Measurements from ENCODE around the gene PAPPA. TPM values are rescaled to one million over a fixed set of nuclear protein-coding genes. Genes with fewer than 3 reads are reported as not detected.

The PAPPA gene
- total RNA-seq, 1 donor: 56.5 TPM

DNA sequence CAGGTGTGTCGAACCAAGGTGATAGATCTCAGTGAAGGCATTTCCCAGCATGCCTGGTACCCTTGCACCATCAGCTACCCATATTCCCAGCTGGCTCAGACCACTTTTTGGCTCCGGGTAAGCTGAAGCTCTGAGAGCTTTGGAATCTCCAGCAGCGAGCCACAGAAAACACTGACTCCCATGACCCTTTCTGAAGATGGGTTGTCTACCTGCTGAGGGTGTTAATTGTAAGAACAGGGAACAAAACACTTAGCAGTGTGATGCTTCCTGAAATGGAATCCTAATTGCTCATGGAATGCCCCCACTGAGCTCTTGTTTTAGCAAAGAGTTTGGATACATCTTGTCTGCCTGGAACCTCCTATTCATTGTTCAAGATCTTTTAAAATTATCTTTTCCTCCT, 177.7 kb downstream of the PAPPA start:
- TF ChIP-seq, protein P1, sequence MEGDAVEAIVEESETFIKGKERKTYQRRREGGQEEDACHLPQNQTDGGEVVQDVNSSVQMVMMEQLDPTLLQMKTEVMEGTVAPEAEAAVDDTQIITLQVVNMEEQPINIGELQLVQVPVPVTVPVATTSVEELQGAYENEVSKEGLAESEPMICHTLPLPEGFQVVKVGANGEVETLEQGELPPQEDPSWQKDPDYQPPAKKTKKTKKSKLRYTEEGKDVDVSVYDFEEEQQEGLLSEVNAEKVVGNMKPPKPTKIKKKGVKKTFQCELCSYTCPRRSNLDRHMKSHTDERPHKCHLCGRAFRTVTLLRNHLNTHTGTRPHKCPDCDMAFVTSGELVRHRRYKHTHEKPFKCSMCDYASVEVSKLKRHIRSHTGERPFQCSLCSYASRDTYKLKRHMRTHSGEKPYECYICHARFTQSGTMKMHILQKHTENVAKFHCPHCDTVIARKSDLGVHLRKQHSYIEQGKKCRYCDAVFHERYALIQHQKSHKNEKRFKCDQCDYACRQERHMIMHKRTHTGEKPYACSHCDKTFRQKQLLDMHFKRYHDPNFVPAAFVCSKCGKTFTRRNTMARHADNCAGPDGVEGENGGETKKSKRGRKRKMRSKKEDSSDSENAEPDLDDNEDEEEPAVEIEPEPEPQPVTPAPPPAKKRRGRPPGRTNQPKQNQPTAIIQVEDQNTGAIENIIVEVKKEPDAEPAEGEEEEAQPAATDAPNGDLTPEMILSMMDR (IDR thresholded peaks at IDR 0.05; ENCODE audit: extremely low read depth, low read depth, low read length): no peak
- no peaks in the 10 kb centered on the region for H3K79me2 ChIP-seq (ENCODE audit: insufficient read depth, low read length)
- no peak overlapping the region for H3K4me3 ChIP-seq (ENCODE audit: insufficient read depth, low read length)
- no peaks in the 10 kb centered on the region for H3K27me3 ChIP-seq (ENCODE audit: insufficient read depth, low read length)
- H3K9me3 ChIP-seq (ENCODE audit: low read depth, low read length): no peaks in the 10 kb centered on the region
- no peak overlapping the region for H3K27ac ChIP-seq (ENCODE audit: low read depth, low read length)
- H3K4me1 ChIP-seq (ENCODE audit: insufficient read depth, low read length): peaks cover 10% of the 10 kb centered on the region
- no peak overlapping the region for H3K4me2 ChIP-seq (ENCODE audit: insufficient read depth, low read length)
- no peaks in the 10 kb centered on the region for H4K20me1 ChIP-seq (ENCODE audit: insufficient read depth, low read length)
- no peak overlapping the region for H2AFZ ChIP-seq (ENCODE audit: low read length)
- no peak for DNase-seq (ENCODE audit: insufficient read length, low spot score, missing footprints)
- peaks cover 7% of the 10 kb centered on the region for H3K36me3 ChIP-seq (ENCODE audit: insufficient read depth, low read length)

DNA sequence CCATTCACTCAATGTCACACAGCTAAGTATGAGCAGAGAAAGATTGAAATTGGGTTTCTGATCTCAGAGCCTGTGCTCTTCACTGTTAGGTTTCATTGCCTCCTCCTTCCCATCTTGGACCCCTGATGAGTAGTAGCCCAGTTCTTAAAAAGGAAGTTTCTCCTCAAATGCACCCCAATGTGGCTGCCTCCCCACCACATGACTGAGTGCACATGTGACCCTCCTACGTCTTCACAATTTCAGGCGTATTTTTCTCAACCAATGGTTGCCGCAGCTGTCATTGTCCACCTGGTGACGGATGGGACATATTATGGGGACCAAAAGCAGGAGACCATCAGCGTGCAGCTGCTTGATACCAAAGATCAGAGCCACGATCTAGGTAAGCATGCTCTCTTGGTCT, 178.5 kb downstream of the PAPPA start:
- TF ChIP-seq, protein P1 (IDR thresholded peaks at IDR 0.05; ENCODE audit: extremely low read depth, low read depth, low read length): no peak
- no peaks in the 10 kb centered on the region for H4K20me1 ChIP-seq (ENCODE audit: insufficient read depth, low read length)

DNA sequence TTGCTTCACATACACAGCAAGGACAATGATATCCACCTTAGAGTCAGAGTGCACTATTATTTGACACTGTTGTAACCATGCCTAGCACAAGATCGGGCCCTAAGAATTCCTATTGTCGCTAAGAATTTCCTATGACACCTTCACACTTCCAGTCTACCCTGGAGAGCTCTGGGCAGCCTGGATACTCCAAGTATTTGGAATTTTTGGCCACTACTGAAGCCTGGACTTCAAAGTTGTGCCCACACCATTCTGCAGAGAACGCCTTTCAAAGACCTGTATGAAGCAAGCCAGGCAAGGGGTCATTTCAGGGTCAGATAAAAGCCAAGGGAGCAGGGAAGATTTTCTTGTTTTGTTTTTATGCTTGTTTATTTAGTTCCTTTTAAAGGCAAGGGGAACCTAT, 179.7 kb downstream of the PAPPA start:
- H3K4me1 ChIP-seq (ENCODE audit: insufficient read depth, low read length): peaks cover 11% of the 10 kb centered on the region
- no peaks in the 10 kb centered on the region for H3K9me3 ChIP-seq (ENCODE audit: low read depth, low read length)
- DNase-seq (ENCODE audit: insufficient read length, low spot score, missing footprints): no peak
- no peak overlapping the region for H3K4me2 ChIP-seq (ENCODE audit: insufficient read depth, low read length)
- no peaks in the 10 kb centered on the region for H3K27me3 ChIP-seq (ENCODE audit: insufficient read depth, low read length)
- no peak overlapping the region for H3K4me3 ChIP-seq (ENCODE audit: insufficient read depth, low read length)
- no peaks in the 10 kb centered on the region for H3K79me2 ChIP-seq (ENCODE audit: insufficient read depth, low read length)
- H3K27ac ChIP-seq (ENCODE audit: low read depth, low read length): no peak overlapping the region
- H4K20me1 ChIP-seq (ENCODE audit: insufficient read depth, low read length): no peaks in the 10 kb centered on the region
- no peak overlapping the region for H2AFZ ChIP-seq (ENCODE audit: low read length)
- peaks cover 8% of the 10 kb centered on the region for H3K36me3 ChIP-seq (ENCODE audit: insufficient read depth, low read length)
- TF ChIP-seq, protein P1 (IDR thresholded peaks at IDR 0.05; ENCODE audit: extremely low read depth, low read depth, low read length): no peak

More for the DNA sequence above, 178.5 kb downstream of the PAPPA start:
- Histone ChIP-seq H3K4me3 (ENCODE audit: insufficient read depth, low read length) (no peak overlapping the region), H3K9me3 (ENCODE audit: low read depth, low read length) (no peaks in the 10 kb centered on the region), H3K36me3 (ENCODE audit: insufficient read depth, low read length) (peaks cover 8% of the 10 kb centered on the region), H3K4me2 (ENCODE audit: insufficient read depth, low read length) (no peak overlapping the region), H3K27ac (ENCODE audit: low read depth, low read length) (no peak overlapping the region), H3K27me3 (ENCODE audit: insufficient read depth, low read length) (no peaks in the 10 kb centered on the region), H3K79me2 (ENCODE audit: insufficient read depth, low read length) (no peaks in the 10 kb centered on the region), H2AFZ (ENCODE audit: low read length) (no peak overlapping the region), H3K4me1 (ENCODE audit: insufficient read depth, low read length) (peaks cover 17% of the 10 kb centered on the region)
- no peak for DNase-seq (ENCODE audit: insufficient read length, low spot score, missing footprints)

DNA sequence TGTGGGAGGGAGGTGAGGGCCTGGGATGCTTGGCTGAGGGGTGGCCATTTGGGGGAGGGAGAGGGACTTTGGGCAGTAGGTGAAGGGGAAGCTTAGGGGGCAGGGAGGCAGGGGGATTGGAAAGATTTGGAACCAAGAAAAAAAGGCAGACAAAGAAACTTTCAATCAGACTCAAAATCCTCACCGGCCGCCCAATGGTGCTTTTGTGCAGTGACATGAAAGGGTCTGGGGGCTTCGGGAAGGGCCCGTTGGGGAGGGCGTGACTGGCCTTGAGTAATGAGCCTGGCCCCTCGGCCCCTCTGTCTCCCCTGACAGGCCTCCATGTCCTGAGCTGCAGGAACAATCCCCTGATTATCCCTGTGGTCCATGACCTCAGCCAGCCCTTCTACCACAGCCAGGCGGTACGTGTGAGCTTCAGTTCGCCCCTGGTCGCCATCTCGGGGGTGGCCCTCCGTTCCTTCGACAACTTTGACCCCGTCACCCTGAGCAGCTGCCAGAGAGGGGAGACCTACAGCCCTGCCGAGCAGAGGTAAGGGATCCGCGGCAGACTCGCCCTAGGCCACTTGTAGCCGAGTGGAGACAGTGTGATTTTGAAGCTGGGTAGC, 181.1 kb downstream of the PAPPA start:
- TF ChIP-seq, protein P1 (IDR thresholded peaks at IDR 0.05; ENCODE audit: extremely low read depth, low read depth, low read length): no peak

More for the DNA sequence above, 181.1 kb downstream of the PAPPA start:
- Histone ChIP-seq H4K20me1 (ENCODE audit: insufficient read depth, low read length) (no peaks in the 10 kb centered on the region), H3K4me2 (ENCODE audit: insufficient read depth, low read length) (no peak overlapping the region), H3K9me3 (ENCODE audit: low read depth, low read length) (no peaks in the 10 kb centered on the region), H3K27me3 (ENCODE audit: insufficient read depth, low read length) (no peaks in the 10 kb centered on the region), H3K79me2 (ENCODE audit: insufficient read depth, low read length) (no peaks in the 10 kb centered on the region), H3K27ac (ENCODE audit: low read depth, low read length) (no peak overlapping the region), H3K4me3 (ENCODE audit: insufficient read depth, low read length) (no peak overlapping the region), H3K4me1 (ENCODE audit: insufficient read depth, low read length) (peaks cover 9% of the 10 kb centered on the region), H2AFZ (ENCODE audit: low read length) (no peak overlapping the region), H3K36me3 (ENCODE audit: insufficient read depth, low read length) (peaks cover 8% of the 10 kb centered on the region)
- no peak for DNase-seq (ENCODE audit: insufficient read length, low spot score, missing footprints)
